ENCODE data around the gene ZMYM3.

The ZMYM3 gene

DNA sequence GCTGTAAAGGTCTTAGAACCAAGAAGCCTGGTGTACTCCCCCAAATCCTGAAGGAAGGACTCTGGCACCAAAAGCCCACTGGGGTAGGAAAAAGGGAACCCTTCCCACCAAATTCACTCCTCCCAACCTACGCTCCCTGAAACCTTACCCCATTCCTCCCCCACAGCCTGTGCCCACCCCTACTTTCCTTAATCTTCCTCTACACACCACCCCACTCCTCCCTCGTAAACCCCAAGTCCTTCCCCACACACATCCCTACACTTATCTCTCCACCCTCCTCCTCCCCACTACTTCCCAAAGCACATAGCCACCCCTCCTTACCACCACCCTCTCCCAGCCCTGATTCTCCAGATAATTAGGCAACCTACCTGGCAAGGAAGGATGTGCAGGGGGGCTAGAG, 1.7 kb downstream of the ZMYM3 start:
- no peak for ATAC-seq

DNA sequence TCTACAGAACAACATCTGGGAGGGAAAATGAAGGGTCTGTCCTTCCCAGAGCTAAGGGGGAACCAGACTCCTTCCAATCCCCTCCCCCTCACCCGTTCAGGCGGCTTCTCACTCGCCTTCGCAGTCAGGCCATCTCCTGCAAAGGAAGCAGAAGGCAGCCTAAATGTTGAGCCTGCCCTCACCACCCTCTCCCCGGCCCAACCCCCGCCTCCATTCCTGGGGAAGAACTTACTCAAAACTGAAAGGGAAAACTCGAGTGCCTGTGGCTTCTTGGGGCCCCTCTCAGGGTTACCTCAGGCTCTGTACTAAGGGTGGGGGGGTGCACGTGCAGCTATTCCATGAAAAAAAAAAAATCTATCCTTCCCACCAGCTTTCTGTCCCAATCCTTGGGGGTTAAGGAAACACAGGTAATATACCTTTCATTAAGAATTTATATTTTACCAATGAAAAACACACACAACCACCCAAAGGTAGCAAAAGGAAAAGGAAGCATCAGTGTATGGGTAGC, 2.4 kb downstream of the ZMYM3 start:
- no peak for ATAC-seq

DNA sequence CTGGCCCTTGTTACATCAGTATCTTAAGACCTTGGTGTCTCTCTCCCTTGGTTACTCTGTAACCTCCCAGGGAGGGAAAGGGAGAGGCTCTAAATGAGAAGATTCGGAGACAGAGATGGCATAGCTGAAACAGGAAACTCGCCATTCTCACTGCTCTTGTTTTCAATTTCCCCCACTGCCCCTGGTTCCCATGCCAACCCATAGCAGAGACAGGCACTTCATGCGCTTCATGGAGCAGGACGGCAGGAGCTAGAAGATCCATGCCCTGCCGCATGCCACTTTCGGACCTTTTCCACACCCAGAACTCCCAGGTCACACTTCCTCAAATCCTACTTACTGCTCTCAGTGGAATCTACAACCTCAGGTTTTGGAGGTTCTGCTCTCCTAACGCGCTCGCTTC, 3.1 kb downstream of the ZMYM3 start:
- ATAC-seq = no peak

DNA sequence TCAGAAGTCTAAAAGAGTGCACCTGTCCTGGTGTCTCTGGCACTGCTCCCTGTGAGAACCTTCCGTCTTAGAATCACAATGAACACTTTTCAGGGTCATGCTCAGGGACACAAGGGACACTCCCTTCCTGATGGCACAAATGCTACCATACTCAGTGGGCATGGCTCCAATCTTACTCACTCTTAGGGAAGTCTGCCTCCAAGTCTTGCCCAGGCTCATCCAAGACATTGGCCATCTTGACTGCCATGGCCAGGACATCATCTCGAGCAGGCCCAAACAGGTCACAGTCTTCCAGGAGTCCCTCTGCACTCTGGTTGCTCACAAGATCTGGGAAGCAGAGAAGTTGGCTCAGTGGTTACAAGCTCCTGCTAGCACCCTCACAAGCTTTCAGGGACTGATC, 8.8 kb downstream of the ZMYM3 start:
- ATAC-seq = no peak

DNA sequence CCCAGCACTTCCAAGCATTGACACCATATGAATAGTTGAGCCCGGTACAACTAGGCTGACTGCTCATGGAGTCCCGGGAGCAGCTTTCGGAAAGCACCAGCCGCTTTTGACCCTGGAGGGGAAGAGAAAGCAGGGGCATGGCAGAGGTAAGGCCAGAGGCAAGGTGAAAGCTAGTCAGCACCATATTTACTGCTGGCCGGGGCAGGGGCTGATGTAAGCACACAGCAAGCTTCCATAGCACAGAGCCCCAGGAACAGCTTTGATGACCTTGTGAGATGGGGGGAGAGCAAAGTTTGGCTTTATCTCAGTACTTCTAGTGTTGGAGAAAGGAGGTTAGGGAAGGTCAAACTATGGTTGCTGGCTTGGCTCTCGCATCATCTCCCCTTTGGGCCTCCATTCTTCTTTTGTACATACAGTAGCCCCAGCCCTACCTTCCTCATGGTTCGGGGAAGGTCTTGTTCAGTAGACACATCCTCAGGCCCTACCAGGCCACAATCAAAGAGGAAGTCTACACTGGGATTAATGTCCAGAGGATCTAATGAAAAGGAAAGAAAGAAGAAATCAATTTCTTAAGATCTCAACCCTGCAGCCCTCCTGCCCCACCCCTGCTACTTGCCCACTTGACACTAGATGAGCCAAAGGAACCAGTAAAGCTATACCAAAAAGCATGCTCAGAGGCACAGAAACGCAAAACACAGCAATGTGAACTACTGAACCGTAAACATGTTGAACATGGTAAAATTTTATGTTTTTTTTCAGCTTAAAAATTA, 9.4 kb downstream of the ZMYM3 start:
- no peak for ATAC-seq

DNA sequence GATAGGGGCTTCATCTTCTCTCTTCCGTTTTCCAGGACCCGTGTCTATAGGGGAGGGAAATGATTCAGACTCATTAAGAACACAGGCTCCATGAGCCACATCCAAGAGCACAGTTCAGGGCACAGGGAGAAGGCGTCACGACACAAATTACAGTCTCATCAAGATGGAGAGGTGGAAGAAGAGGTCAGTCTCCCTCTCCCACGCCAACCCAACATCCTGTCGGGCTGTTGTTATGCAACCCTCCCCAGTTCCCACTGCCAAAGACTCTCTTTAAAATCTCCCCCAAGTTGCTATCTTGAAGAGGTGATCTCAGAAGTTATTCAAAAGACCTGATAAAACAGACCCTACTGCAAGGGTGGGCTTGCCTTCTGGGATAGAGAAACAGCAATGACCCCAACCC, 12.6 kb downstream of the ZMYM3 start:
- ATAC-seq = no peak

DNA sequence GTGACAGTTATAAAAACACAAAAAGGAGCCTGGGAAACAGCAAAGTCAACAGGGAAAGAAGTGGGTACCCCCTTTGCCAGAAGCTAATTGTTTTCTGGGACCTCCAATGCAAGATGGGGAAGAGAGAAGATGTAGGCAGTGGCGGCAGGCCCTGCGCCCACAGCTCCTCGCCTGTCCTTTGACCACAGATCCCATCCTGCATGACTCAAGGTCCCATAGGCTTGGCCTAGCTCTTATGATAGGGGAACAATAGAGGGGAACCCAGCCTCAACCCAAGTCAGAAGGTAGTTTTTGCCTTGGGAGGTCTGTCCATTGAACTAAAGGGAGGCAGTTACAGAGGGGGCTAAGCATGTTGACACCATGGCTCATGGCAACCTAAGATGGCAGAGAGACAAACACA, 14.2 kb downstream of the ZMYM3 start:
- ATAC-seq = no peak

DNA sequence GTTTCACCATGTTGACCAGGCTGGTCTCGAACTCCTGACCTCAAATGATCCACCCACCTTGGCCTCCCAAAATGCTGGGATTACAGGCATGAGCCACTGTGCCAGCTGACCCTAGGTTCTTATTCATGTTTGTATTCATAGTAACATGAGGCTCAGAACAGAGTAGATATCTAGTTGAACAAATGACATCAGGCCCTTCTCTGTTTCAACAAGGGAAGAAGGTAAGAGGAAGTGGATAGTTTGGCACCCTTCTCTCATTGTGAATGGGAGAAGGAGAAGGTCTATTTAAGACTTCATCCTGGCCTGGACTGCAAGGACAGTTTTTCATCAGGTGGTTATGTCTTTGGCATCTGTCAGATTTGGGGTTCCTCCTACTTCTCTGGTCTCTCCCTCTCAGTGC, 17.1 kb downstream of the ZMYM3 start:
- no peak for ATAC-seq

DNA sequence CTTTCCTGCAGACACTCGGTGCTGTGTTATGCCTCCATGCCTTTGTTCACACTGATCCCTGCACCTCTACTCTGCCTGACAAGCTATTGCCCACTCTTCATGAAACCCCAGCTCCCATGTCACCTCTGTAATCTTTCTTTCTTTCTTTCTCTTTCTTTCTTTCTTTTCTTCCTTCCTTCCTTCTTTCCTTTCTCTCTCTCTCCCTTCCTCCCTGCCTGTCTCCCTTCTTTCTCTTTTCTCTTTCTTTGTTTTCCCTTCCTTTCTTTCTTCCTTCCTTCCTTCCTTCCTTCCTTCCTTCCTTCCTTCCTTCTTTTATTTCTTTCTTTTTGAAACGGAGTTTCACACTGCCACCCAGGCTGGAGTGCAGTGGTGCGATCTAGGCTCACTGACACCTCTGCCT, 18.5 kb downstream of the ZMYM3 start:
- no peak for ATAC-seq

DNA sequence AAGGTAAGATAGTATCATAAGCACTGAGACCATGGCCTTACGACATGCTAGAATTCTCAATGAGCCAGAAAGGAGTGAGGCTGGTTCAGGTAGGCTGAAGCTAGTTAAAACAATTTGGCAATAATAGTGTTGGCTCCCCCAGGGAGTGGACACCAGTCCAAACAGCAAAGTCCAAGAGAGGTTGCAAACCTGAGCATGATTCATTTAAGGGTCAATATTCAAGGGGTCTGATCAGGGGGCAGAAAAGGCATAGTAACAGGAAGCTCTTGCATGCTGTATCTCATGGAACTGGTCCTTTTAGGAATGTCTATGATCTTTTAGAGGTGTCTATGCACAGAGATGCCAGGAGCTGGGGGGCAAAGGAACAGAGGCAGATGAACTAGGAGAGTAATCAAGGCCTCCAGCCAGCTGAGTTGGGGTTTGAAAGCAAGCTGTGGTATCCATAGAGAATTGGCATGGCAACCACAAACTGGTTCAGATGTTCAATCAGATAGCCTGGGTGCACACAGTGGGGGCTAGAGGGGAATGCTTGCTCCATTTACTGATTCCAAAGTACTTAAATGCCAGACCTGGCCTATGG, 25.8 kb downstream of the ZMYM3 start:
- ATAC-seq = no peak

DNA sequence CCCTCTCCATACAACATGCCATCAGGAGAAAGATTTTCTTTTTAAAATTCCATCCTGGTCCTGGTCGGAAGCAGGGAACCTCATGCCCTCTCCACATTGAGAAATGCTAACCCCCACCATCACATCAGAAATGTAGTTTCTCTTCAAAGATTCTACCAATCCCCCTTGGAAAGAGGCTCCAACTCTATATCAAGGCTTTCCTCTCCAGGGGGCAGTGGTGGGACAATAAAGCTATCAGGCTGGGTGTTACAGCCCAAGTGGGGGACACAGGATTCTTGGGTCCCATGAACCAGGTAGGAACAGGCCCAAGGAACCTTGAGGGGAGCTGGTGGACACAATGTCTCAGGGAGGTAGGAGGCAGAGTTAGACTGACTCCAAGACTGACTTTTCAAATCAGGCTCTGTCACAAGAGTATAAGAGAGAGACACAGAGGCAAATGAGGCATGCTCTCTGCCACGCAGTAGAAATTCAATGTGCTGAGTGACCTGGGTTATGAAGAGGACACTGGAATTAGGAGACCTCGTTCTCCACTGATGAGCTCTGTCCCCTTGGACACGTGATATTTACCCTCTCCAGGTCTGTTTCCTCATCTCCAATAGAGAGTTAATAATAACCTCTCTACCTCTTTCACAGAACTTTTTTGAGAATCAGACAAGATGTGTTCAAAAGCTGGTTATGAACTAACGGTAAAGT, 26.4 kb downstream of the ZMYM3 start:
- no peak for ATAC-seq

DNA sequence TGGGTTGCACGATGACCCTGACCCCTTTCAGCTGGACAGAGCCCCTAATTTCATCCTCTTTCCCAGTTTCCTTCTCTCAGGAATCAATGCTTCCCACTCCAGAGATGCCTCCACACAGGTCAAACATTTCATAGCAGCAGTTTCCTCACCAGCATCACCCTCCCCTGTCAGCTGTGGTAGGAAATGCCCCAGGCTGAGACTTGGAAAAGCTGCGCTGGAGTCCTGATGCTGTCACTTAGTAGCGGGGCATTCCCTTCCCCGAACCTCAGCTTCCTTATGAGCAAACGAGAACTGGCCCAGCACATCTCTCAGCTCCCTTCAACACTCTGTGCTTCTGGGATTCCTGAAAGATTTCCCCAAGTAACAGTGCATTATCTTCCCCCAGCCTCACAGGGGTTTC, 28.3 kb downstream of the ZMYM3 start:
- no peak for ATAC-seq

DNA sequence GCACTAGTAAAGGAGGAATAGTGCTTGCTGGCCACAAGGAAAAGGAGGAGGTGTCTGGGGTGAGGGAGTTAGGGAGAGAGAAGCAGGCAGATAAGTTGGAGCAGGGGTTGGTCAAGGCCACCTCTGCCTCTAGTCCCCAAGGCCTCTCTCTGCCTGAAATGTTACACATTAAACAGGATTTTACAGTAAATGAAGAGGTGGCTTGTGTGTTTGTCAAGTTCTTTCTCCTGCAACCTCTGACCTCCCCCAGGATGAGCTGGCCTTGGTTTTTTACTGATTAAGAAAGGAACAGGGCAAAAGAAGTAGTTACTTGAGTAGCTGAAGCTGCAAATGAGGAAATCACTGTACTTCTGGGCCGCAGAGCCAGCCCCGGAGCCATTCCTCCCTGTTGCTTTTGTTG, 28.9 kb downstream of the ZMYM3 start:
- no peak for ATAC-seq

DNA sequence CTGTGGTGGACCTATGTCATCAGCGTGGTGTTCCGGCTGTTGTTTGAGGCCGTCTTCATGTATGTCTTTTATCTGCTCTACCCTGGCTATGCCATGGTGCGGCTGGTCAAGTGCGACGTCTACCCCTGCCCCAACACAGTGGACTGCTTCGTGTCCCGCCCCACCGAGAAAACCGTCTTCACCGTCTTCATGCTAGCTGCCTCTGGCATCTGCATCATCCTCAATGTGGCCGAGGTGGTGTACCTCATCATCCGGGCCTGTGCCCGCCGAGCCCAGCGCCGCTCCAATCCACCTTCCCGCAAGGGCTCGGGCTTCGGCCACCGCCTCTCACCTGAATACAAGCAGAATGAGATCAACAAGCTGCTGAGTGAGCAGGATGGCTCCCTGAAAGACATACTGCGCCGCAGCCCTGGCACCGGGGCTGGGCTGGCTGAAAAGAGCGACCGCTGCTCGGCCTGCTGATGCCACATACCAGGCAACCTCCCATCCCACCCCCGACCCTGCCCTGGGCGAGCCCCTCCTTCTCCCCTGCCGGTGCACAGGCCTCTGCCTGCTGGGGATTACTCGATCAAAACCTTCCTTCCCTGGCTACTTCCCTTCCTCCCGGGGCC, 29.7 kb downstream of the ZMYM3 start:
- no peak for ATAC-seq

DNA sequence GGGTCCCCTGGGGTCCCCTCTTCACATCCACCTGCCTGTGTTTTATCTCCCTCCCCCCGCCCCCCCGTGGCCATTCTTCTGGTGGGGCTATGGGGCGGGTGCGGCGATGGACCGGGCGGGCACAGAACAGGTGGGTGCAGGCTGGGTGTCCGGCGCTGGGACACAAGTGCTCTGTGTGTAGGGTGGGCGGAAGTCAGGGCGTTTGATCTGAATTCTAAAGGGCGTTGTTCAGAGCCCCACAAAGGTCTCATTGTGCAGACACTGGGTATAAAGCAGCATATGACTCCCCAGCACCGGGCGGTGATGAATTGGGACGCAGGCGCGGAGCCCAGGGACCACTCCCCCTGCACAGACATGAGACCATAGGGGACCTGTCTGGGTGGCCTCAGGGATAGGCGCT, 31.0 kb downstream of the ZMYM3 start, which contains the start of gene GJB1:
Gene GJB1, plus strand, starts transcription at position 296 of the 400 bp plus-strand sequence. CDS start 484 bp downstream, outside the sequence.
- ATAC-seq = no peak

DNA sequence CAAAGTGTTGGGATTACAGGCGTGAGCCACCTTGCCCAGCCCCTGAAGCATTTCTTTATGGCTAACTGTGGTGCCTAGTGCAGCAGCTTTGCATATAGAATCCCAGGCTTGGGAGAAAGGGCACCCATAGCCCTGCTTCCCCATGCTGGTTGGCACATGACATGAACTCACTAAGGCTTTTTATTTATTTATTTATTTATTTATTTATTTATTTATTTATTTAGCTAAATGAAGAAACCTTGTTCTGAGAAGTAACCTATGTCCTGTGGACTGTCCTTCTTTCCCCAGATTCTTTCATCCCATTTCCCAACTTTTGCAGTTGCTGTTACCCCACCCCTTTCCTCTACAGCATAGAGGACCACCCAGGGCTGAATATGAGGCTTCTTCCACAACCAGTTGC, 32.8 kb downstream of the ZMYM3 start:
- ATAC-seq = no peak

DNA sequence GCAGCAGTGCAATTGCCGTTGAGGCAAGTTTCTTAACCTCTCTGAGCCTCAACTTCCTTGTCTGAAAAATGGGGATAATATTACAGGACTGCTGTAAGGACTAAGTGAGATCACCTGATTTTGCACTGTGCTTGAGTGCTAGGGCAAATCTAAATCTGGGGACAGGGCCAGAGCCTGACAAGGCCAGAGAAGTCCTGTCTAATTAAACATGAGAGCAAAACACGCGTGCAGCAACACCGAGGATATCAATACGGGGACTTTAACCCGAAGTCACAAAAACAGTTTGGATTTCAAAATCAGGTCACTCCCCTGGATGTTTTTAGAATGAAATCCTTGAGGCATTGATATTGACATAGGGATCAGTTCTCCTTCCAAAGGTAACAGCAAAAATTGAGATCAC, 36.6 kb downstream of the ZMYM3 start:
- no peak for ATAC-seq

DNA sequence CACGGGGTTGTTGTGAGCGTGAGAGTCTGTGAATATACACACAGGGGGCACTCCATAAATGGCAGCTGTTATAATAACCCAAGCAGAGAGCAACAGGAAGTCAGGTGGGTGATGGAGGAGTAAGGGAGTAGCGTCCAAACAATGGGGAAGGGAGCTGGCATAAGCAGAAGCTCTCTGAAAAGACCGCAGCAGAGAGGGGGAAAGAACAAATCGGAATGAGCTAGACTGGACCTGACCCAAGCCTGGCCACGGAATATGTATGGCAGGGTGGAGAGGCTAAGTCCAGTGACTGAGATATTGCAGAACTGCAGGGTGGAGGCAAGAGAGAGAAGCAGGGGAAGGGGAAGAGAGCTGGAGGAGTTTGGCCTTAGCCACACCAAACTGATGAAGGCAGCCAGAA, 37.5 kb downstream of the ZMYM3 start:
- ATAC-seq = no peak

DNA sequence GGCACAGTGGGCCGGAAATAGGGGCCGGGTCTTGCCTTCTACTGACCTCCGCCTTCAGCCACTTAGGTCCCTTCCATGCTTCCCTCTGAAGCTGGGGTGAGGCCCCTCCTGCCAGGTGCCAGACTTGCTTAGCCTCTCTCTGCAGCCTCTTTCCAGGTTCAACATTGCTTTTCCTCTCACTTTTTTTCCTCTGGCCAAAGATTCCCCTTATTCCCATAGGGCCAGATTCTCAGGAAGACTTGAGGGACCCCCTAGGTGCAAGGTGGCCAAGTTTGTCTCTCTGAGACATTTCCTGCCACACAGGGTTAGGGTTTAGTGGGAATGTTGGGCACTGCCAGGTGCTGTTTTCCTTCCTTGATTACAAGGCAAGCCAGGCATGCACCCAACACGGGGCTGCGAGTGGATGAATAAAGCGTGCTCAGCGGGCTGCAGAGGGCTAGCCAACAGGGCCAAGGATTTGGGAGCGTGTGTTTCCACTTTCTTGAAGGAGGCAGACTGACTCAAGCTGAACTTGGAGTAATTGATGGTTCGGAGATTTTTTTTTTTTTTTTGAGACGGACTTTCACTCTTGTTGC, 38.5 kb downstream of the ZMYM3 start:
- no peak for ATAC-seq

DNA sequence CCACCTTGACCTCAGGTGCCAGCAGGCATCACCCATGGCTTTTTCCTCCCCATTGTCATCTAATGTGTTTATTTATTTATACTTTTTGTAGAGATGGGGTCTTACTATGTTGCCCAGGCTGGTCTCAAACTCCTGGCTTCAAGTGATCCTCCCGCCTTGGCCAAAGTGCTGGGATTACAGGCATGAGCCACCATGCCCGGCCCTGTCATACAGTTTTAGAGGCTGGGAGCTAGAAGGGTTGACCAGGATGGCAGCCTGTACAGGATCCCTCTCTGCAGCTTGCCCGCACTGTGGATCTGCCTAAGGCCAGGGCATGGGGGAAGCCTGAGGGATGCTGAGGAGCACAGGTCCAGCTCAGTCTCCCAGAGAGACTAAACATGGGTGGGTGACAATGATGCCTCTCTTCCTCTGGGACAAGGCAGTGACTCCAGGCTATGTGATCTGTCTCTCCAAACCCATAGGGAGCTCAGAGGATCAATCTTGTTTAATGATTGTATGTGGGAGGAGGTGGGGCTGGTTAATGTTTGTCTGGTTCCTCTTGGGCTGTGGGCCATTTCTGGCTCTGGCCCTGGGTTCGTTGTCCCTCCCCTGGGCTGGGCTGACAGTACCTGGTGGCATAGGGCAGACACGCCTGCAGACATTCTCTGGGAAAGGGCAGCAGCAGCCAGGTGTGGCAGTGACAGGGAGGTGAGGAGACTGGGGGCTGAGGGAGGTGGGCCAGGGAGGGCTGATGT, 39.2 kb downstream of the ZMYM3 start:
- ATAC-seq = no peak

DNA sequence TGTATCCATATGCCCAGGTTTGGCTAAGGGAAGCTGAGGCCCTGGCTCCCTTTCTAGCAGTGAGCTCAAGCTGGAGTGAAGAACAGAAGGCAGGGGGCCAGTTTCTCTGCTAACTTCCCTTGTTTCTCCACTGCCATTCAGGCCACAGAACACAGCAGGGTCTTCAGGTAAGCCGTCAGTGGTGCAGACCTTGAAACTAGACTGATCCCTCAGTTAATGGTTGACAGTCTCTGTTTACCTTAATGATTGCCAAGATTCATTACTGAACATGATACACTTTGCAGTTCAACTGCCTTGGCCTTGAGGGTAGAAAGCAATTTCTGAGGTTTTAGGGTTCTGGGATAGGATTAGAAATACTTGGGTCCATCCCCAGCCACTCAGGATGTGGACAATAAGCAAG, 39.8 kb downstream of the ZMYM3 start:
- ATAC-seq = no peak

DNA sequence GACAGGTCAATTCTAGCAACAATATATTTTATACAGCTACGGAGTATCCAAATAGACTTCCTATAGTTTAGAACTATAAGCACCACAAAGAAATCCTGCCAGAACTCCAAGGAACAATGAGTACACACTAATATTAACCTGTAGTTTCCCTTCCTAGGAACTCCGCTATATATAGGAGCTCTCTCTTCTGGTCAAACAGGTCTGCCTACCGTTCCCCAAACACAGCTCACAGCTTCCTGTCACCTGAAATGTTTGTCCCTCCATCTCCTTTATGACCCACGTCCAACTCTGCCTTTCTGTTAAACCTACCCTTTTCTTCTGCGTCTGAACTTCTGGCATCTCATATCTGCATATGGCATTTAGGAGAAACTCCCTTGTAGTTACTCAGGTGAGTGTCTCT, 41.4 kb downstream of the ZMYM3 start:
- ATAC-seq = no peak
